ENCODE results near the gene TMC1.
A peak's percentile ranks its signal among the peaks of the same experiment; 100 is the strongest.
"Not testable (repeated sequence)": the region's sequence is repeated elsewhere in the genome, so short reads cannot be mapped to it uniquely, and the experiment has no call there.

Gene TMC1

GRCh38 chr9:72827950-72828731 is 306.7 kb downstream of the TMC1 start:
- no peak for DNase-seq

- no peak for DNase-seq
Observed at GRCh38 chr9:72834994-72835393, 313.6 kb downstream of the TMC1 start.

- DNase-seq: no peak
Observed at GRCh38 chr9:72836790-72837189, 315.4 kb downstream of the TMC1 start.

DNA sequence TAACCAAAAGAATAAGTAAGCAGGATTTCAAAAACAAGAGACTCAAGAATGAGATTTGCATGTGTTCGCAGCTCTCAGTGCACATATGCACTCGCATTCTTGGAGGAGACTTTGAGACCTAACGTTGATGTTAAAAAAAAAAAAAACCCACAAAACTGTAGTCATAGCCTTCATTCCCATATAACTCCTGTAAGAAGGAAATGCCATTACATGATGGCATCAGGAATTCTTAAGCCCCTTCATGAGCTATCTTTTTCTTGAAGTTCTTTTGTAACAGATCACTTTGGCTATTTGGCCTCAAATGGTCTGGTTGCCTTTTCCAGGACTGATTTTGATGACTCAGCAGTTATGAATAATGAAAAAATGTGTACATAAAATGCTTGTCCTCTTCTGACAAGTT is 317.7 kb downstream of the TMC1 start:
- DNase-seq: no peak

DNA sequence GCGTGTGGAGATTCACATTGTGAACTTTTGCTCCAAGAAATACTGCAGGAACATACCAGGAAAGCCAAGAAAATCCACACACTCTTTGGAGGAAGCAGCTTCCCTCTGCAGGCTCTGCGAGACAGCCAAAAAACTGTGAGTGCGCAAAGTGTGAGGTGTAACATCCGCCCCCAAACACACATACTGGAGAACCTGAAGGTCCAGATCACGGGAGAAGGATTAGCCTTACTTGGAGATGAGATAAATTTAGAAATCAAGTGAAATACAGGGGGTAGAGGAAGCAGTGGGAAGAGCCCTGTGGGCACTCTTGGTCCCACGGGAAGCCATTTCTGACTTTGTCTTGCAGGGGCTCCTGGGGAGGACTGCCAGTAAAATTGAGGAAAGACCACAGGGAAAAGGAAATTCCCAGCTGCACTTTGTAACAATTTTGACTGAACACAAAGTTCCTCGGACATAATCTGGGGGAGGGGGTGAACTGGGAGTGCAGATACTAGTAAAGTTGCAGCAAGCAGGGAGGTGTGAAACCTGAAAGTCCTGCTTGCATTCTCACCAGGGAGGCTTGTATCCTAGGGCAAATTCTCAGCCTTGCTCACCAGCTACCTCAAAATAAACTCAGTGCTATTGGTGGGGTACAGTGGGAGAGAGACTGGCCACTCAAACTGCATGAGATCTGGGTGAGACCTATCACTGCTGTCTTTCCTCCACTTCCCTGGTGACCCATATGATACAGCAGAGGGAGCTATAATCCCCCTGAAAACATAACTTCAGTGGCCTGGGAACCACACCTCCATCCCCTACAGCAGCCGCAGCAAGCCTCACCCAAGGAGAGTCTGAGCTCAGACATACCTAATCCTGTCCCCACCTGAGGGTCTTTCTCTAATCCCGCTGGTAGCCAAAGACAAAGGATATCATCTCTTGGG is 322.4 kb downstream of the TMC1 start:
- no peak for DNase-seq

DNA sequence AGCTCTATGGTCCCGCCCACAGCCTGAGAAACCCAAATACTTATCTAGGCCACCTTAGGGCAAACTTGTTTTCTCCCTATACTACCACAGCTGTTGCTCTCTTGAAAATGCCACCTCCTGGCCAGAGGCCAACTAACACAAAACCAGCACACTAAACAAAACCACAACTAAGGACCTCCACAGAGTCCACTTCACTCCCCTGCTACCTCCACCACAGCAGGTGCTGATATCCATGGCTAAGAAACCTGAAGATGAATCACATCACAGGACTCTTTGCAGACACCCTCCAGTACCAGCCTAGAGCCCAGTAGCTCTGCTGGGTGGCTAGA is 323.0 kb downstream of the TMC1 start:
- DNase-seq: no peak

DNA sequence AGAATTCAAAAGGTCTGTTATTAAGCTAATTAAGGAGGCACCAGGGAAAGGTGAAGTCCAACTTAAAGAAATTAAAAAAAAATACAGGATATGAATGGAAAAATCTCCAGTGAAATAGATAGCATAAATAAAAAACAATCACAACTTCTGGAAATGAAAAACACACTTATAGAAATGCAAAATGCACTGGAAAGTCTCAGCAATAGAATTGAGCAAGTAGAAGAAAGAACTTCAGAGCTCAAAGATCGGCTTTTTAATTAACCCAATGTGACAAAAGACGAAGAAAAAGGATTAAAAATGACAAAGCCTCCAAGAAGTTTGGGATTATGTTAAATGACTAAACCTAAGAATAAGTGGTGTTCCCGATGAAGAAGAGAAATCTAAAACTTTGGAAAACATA is 323.6 kb downstream of the TMC1 start:
- not testable (repeated sequence) for DNase-seq

DNA sequence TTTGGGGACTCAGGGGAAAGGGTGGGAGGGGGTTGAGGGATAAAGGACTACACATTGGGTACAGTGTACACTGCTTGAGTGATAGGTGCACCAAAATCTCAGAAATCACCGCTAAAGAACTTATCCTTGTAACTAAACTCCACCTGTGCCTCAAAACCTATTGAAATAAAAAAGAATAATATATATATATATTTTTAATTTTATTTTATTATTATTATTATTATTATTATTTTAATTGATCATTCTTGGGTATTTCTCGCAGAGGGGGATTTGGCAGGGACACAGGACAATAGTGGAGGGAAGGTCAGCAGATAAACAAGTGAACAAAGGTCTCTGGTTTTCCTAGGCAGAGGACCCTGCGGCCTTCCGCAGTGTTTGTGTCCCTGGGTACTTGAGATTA is 328.8 kb downstream of the TMC1 start:
- DNase-seq: not testable (repeated sequence)

- no peak for DNase-seq
Observed at GRCh38 chr9:72855321-72855720, 333.9 kb downstream of the TMC1 start.

DNA sequence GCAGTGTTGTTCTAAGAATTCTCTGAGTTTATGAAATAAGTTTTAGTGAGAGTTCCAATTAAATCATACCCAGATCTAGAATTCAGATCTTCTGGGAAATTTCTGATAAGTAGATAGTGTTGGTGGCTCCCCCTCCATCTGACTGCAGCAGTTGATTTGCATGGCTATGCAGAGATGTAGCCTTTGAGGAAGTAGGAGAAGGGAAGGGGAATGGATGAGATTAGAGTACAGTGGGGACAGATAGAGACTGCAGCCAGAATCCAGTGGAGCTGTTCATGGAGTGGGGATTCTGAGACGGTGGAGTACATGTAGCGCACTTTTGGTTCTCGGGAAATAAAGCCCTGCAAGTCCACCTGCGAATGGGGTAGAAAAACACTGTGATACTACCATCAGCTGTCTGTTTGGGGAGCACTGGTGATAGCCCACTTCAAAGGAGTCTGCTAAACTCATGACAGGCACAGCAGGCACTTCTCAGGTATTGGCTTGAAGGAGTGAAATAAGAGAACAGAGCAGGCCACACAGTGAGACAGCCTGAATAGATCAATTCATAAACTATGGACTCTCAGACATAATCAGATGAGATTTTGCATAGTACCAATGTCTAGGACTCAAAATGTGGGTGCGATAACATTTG is 334.6 kb downstream of the TMC1 start:
- DNase-seq: no peak

GRCh38 chr9:72856972-72857623 is 335.7 kb downstream of the TMC1 start:
- DNase-seq: peak in 1 of 2 donors; percentile 6

GRCh38 chr9:72857624-72857996 is 336.2 kb downstream of the TMC1 start:
- DNase-seq: no peak

GRCh38 chr9:72858089-72858912 is 336.9 kb downstream of the TMC1 start:
- no peak for DNase-seq

DNA sequence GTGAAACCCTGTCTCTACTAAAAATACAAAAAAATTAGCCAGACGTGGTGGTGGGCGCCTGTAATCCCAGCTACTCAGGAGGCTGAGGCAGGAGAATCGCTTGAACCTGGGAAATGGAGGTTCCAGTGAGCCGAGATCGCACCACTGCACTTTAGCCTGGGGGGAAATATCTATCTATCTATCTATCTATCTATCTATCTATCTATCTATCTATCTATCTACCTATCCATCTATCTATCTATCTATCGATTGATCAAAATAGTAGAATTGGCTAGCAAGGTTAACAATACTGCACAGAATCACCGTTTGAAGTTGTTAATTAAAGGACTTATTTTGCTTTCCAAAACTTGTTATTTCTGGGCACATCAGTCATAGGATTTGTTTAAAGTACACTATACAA is 341.4 kb downstream of the TMC1 start:
- DNase-seq: not testable (repeated sequence)

DNA sequence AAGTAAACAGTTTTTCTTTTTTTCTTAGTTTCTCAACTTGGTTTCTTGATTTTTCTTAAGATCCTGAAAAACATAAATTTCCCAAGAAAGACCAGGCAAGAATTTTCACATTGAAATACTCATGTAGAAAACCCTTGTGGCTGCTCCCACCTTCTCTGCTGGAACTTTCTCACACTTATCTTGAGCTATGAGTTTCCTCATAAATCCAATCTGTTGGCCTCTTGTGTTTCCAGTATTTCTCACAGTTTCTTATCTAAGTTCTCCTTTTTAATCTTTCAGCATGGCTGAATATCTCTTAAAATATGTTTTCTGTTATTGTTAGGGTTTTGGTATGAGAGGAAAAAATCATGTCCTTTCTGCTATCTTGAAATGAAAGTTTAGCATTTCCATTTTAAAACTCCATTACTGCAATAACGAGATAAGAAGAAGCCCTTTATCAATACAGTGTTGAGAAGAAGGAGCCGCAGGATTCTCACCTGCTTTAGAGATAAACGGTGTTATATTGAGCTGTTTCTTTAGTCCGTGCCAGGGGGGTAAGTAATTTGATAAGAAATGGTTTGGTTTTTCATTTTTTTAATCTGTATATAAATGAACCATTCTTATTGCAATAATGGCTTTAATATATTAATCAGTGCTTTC is 342.2 kb downstream of the TMC1 start:
- no peak for DNase-seq

DNA sequence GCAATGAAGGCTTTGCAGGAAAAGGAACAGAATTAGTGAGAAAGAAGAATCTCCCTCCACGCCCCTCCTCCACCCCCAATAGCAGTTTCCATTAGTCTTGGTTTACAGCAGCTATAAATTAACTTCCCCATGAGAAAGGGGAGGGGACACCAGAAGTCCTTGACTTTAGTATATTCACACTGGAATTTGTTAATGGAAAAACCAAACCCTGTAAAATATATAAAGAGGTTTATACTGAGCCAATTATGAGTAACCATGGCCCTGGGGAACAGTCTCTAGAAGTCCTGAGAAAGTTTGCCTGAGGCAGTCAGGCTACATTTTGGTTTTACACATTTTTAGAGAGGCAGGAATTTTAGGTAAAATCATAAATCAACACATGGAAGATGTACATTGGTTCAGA is 342.9 kb downstream of the TMC1 start:
- no peak for DNase-seq

DNA sequence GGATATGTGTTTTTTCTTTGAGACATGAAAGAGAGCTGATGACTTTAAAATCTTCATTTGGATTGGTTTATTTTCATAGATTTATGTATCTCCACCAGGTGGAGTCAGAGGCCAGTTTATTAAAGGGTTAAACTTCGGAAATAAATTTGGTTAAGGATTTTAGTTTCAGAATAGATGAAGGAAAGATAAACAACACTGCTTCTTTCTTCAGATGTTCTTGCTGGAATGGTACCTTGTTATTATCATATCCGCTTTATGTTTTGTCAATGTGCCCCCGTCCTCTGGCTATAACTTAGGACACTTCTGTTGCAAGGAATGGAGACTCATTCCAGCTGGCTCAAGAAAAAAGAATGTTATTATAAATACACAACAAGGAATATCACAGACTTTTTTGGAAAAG is 350.3 kb downstream of the TMC1 start:
- no peak for DNase-seq

DNA sequence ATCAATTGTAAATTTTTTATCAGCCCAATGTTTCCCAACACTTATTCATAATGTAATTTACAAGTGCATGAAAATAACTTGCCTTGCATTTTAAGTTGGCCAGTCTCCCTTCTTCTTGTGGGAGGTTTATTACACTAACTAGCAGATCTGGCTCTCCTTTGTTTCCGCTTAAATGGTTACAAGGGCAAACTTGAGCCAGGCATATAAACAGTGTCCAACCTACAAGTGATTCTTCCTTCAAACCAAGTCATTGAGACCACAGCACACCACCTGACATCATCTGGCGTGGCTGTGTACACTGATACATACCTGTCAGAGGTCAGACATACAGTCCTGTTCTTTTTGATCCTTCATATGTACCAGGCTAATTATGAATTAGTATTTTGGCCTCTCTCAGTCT is 351.3 kb downstream of the TMC1 start:
- no peak for DNase-seq

DNA sequence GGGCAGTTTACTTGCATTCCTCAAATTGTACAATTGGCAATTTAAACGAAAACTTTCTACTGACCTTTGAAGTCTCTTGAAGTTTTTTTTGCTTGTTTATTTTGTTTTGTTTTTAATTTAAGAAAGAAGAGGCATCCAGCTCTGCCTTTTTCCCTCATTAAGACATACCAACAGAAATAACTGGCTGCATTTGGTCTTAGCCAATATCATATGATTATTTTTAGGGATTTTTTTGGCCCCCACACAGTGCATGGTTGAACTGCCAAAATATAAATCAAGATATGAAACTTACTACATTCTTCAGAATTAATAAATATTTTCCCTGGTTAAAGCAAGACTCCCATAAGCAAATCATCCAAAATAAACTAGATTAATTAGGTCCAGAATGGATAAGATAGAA is 352.0 kb downstream of the TMC1 start:
- DNase-seq: no peak

DNA sequence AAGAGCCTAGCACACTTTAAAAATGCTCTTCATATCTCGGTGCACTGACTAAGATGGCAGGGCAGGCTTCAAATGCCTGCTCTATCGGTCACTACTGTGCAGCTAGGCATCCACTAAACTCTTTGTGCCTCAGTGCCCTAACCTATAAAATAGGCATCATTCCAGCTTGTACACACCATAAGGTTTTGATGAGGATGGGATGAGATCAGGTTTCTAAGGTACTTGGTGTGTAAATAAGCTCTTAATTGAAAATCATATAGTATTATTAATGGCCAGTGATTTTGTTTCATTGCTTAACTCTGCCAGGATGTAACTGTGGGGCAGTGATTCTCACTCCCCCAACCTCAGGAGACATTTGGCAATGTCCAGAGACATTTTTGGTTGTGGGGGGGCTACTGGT is 352.9 kb downstream of the TMC1 start:
- DNase-seq: no peak

DNA sequence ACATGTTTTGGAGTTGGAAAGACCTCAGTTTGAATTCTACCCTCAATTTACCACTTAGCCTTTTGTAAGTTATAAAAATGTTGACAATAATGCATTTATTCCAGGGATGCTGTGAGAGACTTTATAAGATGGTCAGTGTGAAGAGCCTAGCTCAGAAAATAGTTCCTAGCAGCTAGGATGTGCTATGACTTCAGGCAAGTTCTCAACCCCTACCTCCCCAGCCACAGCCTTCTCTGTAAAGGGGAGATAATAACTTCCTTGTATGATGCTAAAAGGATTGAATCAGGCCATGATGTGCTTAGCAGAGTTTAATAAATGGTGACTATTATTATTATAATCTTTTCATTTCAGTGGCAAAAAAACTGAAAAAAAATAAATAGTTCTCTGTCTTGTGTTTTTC is 353.8 kb downstream of the TMC1 start:
- DNase-seq: no peak

- no peak for DNase-seq
Observed at GRCh38 chr9:72880821-72881220, 359.4 kb downstream of the TMC1 start.
